HG03354 (cell line): ENCODE measurements around the gene ALDH2.
"Not testable (repeated sequence)": the region's sequence is repeated elsewhere in the genome, so short reads cannot be mapped to it uniquely, and the experiment has no call there.

ENCODE experiments used
- ATAC-seq: cut with Tn5 transposase; IDR thresholded peaks from one replicate; pipeline ENCODE4 v1.9.1; 2021; ENCODE audit warnings: mild to moderate bottlenecking; ENCODE audit not compliant: unreplicated experiment, poor library complexity, severe bottlenecking

The ALDH2 gene

GRCh38 chr12:111781085-111781658 is 14.4 kb downstream of the ALDH2 start:
- ATAC-seq = no peak

GRCh38 chr12:111783046-111783445 is 16.3 kb downstream of the ALDH2 start:
- ATAC-seq = no peak

DNA sequence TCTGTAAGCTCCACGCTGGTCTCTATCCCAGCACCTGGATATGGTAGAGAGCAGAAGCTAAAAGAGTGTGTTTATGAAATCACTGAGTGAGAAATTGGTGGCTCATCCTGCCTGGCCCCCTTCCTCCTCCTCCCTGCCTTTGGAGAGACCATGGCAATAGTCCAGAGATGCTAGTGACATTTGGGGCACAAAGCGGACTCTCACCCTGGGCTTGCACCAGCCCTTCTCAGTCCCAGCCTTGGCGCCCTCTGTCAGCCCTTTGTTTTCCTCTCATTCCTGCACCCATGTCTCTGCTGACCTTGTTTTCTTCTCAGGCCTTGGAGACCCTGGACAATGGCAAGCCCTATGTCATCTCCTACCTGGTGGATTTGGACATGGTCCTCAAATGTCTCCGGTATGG is 18.2 kb downstream of the ALDH2 start:
- ATAC-seq = no peak

- no peak for ATAC-seq
These were observed 18.9 kb downstream of the ALDH2 start for GRCh38 chr12:111785651-111786050.

DNA sequence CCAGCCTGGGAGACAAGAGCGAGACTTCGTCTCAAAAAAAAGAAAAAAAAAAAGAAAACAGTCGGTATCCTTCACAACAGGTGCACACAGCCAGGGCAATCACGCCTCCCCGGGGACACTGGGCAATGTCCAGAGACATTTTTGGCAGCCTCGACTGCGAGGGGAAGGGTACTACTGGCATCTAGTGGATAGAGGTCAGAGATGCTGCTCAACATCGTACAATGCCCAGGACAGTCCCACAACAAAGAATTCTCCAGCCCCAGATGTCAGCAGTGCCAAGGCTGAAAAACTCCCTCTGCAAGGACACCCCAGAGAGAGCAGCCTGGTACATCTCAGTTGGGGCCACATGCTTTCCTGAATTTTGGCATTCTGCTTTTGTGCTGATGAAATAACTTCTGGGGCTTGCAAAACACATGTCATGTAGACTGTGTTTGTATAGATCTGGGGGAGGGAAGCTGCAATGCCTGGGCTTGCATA is 21.5 kb downstream of the ALDH2 start:
- ATAC-seq = no peak

- no peak for ATAC-seq
These were observed 23.0 kb downstream of the ALDH2 start for GRCh38 chr12:111789779-111790178.

- ATAC-seq = no peak
These were observed 24.8 kb downstream of the ALDH2 start for GRCh38 chr12:111791507-111791906.

DNA sequence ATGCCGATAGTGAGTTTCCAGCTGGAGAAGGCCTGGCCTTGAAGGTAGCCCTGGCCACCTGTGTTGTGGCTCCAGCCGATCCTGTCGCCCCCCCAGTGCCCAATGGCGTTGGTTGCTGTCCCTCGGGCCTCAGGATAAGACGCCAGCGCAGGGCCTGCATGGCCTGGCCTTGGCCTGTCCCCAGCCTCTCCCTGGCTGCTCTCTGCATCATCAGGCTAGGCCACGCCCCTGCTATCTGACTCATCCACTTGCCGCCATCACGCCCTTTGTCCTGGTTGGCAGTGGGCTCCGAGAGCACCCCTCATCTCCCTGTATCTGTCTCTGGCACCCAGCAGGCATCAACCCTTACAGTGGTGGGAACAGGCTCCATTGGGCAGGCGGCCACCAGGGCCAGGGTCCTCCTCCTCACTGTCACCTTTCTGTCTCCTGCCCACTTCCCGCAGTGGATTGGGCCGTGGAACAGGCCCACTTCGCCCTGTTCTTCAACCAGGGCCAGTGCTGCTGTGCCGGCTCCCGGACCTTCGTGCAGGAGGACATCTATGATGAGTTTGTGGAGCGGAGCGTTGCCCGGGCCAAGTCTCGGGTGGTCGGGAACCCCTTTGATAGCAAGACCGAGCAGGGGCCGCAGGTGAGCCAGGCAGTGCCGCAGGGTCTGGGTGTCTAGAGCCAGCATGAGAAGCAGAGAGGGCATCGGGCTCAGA is 25.6 kb downstream of the ALDH2 start:
- no peak for ATAC-seq

DNA sequence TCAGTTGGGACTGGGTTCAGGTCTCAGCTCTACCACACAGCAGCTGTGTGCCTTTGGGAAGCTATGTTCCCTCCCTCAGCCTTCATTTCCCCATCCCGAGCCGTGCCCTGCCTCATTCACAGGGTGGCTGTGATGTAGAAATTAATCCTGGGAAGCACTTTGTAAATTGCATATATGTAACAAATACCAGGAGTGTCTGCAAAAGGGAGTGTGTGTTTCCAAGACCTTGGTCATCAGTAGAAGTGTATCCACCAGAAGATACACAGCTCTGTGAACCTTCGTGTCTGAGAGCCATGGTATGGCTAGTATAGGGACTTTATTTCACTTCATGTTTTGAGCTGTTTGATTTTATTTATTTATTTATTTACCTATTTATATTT is 26.1 kb downstream of the ALDH2 start:
- ATAC-seq = no peak

DNA sequence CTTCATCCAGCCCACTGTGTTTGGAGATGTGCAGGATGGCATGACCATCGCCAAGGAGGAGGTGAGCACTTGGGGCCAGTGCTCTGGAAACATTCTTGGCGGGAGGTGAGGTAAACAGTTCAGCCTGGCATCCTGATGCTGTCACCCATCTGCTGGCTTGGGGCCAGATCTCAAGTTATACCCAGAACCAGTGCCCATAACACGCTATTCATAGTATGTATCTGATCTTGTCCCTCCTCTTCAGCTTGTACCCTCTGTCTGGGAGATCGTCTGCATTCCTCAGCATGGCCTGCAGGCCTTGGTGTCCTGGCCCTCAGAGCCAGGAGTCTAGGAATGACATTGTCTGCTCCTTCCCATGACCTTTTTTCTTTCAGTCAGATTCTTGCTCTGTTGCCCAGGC is 31.4 kb downstream of the ALDH2 start:
- no peak for ATAC-seq

DNA sequence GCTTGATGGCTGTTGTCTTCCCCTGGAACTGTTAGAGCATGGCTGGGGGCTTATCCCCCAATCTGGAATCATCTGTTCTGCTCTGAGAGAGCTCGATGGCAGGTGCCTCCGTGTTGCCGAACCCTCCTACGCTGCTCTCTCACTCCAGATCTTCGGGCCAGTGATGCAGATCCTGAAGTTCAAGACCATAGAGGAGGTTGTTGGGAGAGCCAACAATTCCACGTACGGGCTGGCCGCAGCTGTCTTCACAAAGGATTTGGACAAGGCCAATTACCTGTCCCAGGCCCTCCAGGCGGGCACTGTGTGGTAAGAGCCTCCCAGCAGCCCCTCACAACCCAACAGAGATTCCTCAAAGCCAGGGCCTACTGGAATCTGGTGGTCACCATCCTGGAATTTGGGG is 33.0 kb downstream of the ALDH2 start:
- ATAC-seq = no peak

- no peak for ATAC-seq
These were observed 36.4 kb downstream of the ALDH2 start for GRCh38 chr12:111803038-111803626.

- ATAC-seq = no peak
These were observed 37.1 kb downstream of the ALDH2 start for GRCh38 chr12:111803851-111804250.

DNA sequence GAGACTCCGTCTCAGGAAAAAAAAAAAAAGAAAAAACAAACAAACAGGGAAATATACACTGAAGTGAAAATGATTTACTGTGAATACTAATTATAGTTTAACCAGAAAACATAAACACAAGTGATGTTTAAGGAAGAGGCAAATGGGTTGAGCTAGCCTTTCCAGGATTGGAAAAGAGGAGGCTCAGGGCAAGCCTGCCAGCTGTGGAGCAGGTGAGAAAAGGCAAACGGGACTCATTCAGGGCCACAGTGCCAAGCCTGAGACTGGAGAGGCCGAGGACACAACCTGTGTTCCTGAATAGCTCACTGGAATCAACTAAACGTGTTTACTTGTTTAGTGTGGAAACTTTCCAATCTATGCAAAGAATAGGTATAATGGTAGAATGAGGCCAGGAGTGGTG is 39.6 kb downstream of the ALDH2 start:
- no peak for ATAC-seq

- no peak for ATAC-seq
These were observed 40.5 kb downstream of the ALDH2 start for GRCh38 chr12:111807232-111807631.

DNA sequence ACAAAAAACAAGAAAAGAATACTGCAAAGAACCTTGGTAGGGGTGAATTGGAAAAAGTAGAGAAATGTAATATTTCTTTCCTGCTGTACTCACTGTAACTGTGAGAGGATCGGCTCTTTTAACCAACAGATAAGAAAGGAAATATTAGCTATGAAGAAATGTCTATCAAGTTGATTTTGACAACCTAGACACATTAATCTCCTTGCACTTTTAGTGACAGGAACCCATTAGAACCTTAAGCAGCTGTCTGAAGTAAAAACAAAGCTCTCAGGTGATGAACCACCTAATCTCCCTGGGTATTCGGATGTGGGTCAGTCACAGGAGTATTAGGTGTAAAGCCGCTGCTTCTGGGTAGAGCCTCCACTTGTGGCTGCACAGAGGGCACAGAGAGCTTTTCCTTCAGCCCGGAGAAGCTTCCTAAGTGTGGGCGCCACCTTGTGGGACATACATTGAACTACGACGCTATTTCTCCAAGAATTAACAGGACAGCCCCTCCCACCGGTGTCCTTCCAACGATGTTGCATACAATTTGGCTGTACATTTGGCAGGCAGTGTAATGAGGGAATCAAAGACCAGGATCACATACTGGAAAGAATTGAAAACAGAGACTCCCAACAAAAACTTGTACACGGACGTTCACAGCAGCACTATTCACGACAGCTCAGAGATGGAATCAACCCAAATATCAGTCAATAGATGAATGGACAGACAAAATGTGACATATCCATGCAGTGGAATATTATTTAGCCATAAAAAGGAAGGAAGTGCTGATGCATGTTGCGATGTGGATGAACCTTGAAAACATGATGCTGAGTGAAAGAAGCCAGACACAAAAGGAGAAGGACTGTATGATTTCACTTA is 46.4 kb downstream of the ALDH2 start:
- ATAC-seq = peak; percentile 72

DNA sequence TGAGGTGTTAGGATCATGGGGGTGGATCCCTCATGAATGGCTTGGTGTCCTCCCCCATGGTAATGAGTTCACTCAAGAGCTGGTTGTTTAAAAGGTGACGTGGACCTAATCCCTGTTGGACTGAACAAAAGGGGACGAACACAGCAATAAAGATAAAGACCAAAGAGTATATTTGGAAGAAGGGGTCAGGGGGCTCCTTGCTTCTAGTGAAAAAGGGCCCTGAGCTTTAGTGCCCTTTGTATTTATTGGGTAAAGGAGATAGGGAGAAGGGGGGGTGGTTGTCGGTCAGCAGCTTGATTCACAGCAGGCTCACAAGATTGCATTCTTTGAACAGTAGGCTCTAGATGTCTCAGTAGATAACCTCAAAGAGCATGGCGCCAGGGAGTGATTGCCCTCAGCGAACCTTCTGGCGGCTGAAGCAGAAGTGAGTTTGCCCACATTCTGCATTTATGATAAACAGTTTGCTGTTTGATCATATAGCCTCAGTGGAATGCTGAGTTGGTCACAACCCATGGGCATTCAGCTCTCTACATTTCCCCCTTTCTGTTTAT is 49.4 kb downstream of the ALDH2 start:
- no peak for ATAC-seq

- ATAC-seq = not testable (repeated sequence)
These were observed 50.2 kb downstream of the ALDH2 start for GRCh38 chr12:111816898-111817297.

DNA sequence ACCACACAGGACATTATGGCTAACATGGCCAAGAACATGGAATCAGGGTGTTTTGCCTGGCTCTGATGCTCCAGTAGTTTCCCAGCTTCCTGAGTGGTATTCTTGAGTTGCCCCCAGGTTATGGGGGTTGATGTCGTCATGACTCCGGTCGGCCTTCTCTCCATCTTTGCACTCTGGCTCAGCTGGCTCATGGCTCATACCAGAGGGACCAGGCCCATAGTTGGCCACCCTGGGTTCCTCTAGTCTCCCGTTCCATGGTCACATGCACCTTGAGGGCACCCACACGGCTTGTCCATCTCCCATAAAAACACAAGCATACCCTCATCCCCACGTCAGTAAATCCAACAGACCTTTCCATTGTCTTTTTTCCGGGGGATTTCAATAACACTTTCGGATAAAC is 51.6 kb downstream of the ALDH2 start:
- no peak for ATAC-seq
